ENCODE results near the gene NDUFA1. TPM values are rescaled to one million over a fixed set of nuclear protein-coding genes. Genes with fewer than 3 reads are reported as not detected.

Gene NDUFA1
- total RNA-seq, 1 donor from 2014 or later = 95.0 TPM

DNA sequence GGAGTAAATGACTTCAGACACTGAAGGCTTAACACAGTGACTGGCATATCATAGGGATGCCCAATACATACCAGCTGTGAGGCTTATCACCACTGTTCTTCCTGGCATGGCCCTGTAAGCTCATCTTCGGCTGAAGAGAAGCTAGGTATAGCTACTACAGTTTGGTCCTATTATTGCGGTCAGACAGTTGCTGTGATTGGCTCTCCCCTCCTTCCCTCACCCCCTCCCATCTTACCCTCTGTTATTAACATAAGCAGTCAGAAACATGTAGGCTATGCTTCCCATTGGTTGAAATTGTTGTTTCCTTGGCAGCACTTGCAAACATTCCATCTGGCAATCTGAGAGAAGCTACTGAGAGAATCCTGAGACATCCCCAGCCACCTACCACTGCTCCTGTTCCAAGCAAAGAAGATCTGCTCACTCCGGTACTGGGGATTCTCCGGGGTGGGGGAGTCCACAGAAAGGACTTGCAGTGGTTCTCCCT is 24.3 kb downstream of the NDUFA1 start, which contains the start of gene AKAP14:
AKAP14 (plus strand) TSS at position 51 of the 484 bp plus-strand sequence. CDS start 7,331 bp downstream, outside the sequence.
- H3K36me3 Mint-ChIP-seq (ENCODE audit: low read depth, unreplicated experiment) = no peaks in the 10 kb centered on the region
- TF ChIP-seq, protein P1, sequence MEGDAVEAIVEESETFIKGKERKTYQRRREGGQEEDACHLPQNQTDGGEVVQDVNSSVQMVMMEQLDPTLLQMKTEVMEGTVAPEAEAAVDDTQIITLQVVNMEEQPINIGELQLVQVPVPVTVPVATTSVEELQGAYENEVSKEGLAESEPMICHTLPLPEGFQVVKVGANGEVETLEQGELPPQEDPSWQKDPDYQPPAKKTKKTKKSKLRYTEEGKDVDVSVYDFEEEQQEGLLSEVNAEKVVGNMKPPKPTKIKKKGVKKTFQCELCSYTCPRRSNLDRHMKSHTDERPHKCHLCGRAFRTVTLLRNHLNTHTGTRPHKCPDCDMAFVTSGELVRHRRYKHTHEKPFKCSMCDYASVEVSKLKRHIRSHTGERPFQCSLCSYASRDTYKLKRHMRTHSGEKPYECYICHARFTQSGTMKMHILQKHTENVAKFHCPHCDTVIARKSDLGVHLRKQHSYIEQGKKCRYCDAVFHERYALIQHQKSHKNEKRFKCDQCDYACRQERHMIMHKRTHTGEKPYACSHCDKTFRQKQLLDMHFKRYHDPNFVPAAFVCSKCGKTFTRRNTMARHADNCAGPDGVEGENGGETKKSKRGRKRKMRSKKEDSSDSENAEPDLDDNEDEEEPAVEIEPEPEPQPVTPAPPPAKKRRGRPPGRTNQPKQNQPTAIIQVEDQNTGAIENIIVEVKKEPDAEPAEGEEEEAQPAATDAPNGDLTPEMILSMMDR (IDR thresholded peaks at IDR 0.05; ENCODE audit: unreplicated experiment) = no peak
- no peak within 1 kb of the TSS for H3K4me3 Mint-ChIP-seq (ENCODE audit: unreplicated experiment)
- H3K27ac Mint-ChIP-seq (ENCODE audit: unreplicated experiment) = no peak within 1 kb of the TSS
- DNase-seq (ENCODE audit: low spot score) = no peak
- no peaks in the 10 kb centered on the region for H3K4me1 Mint-ChIP-seq (ENCODE audit: unreplicated experiment)
- no peaks in the 10 kb centered on the region for H3K27me3 Mint-ChIP-seq (ENCODE audit: unreplicated experiment)
- no peaks in the 10 kb centered on the region for H3K9me3 Mint-ChIP-seq (ENCODE audit: unreplicated experiment)

GRCh38 chrX:119899125-119899524 is 27.5 kb downstream of the NDUFA1 start:
- Mint-ChIP-seq H3K4me1 (ENCODE audit: unreplicated experiment) (no peaks in the 10 kb centered on the region), H3K36me3 (ENCODE audit: low read depth, unreplicated experiment) (no peaks in the 10 kb centered on the region), H3K27ac (ENCODE audit: unreplicated experiment) (no peak overlapping the region), H3K27me3 (ENCODE audit: unreplicated experiment) (no peaks in the 10 kb centered on the region), H3K9me3 (ENCODE audit: unreplicated experiment) (no peaks in the 10 kb centered on the region), H3K4me3 (ENCODE audit: unreplicated experiment) (no peak overlapping the region)
- TF ChIP-seq, protein P1 (IDR thresholded peaks at IDR 0.05; ENCODE audit: unreplicated experiment) = no peak
- no peak for DNase-seq (ENCODE audit: low spot score)

DNA sequence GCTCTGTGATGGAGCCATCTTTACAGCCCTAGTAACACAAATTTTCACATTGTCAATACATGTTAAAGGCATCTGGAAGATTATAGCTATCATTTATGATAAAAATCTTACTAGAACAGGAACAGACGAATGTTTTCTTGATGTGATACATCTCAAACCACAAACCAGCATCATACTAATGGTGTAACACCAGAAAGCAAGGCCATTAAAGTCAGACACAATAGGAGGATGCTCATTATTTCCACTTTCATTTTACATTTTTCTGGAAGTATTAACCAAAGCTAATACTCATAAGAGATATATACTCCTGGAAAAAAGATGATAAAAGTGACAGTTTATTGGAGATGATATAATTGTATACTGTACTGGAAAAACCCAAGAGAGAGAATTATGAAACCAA is 29.3 kb downstream of the NDUFA1 start:
- Mint-ChIP-seq H3K4me1 (ENCODE audit: unreplicated experiment) (no peaks in the 10 kb centered on the region), H3K9me3 (ENCODE audit: unreplicated experiment) (no peaks in the 10 kb centered on the region), H3K4me3 (ENCODE audit: unreplicated experiment) (no peak overlapping the region), H3K27me3 (ENCODE audit: unreplicated experiment) (peaks cover 2% of the 10 kb centered on the region), H3K36me3 (ENCODE audit: low read depth, unreplicated experiment) (no peaks in the 10 kb centered on the region), H3K27ac (ENCODE audit: unreplicated experiment) (no peak overlapping the region)
- no peak for DNase-seq (ENCODE audit: low spot score)
- TF ChIP-seq, protein P1 (IDR thresholded peaks at IDR 0.05; ENCODE audit: unreplicated experiment) = no peak

- TF ChIP-seq, protein P1 (IDR thresholded peaks at IDR 0.05; ENCODE audit: unreplicated experiment) = no peak
- no peaks in the 10 kb centered on the region for H3K36me3 Mint-ChIP-seq (ENCODE audit: low read depth, unreplicated experiment)
- H3K9me3 Mint-ChIP-seq (ENCODE audit: unreplicated experiment) = no peaks in the 10 kb centered on the region
- DNase-seq (ENCODE audit: low spot score) = no peak
- no peak overlapping the region for H3K27ac Mint-ChIP-seq (ENCODE audit: unreplicated experiment)
- H3K4me1 Mint-ChIP-seq (ENCODE audit: unreplicated experiment) = no peaks in the 10 kb centered on the region
- H3K4me3 Mint-ChIP-seq (ENCODE audit: unreplicated experiment) = no peak overlapping the region
- no peaks in the 10 kb centered on the region for H3K27me3 Mint-ChIP-seq (ENCODE audit: unreplicated experiment)
Measured at GRCh38 chrX:119916310-119916709, 44.7 kb downstream of the NDUFA1 start.

GRCh38 chrX:119917877-119918276 is 46.2 kb downstream of the NDUFA1 start:
- Mint-ChIP-seq H3K27ac (ENCODE audit: unreplicated experiment) (no peak overlapping the region), H3K36me3 (ENCODE audit: low read depth, unreplicated experiment) (no peaks in the 10 kb centered on the region), H3K27me3 (ENCODE audit: unreplicated experiment) (no peaks in the 10 kb centered on the region), H3K9me3 (ENCODE audit: unreplicated experiment) (no peaks in the 10 kb centered on the region), H3K4me1 (ENCODE audit: unreplicated experiment) (no peaks in the 10 kb centered on the region), H3K4me3 (ENCODE audit: unreplicated experiment) (no peak overlapping the region)
- DNase-seq (ENCODE audit: low spot score) = no peak
- TF ChIP-seq, protein P1 (IDR thresholded peaks at IDR 0.05; ENCODE audit: unreplicated experiment) = no peak
